Panc1 (cell line): Measurements from ENCODE around the gene DIDO1. TPM values are rescaled to one million over a fixed set of nuclear protein-coding genes. Genes with fewer than 3 reads are reported as not detected.

ENCODE experiments used
- ATAC-seq: fragments of 200-7000 bp; cut with Tn5 transposase; 2 replicates; pipeline ENCODE4 v1.9.1; 2020; ENCODE audit warnings: mild to moderate bottlenecking, moderate library complexity
- BruUV-seq: library from RNA; stranded (reverse); fragments of 400-500 nt; replicated peaks from 2 replicates; lab custom pipeline; 2021; lab: Mats Ljungman, UMichigan
- CTCF ChIA-PET: fragments of 300-600 bp; sonication (Branson Sonifier 250); formaldehyde crosslinking; loops from one replicate; lab custom pipeline; 2022; ENCODE audit warnings: antibody characterized with exemption; lab: Charles Lee
- POLR2A ChIA-PET: fragments of 300-600 bp; sonication (Branson Sonifier 250); formaldehyde crosslinking; loops from one replicate; lab custom pipeline; 2022; ENCODE audit warnings: antibody characterized with exemption; lab: Charles Lee
- DNase-seq: peaks from one replicate; pipeline ENCODE4 v3.0.0-alpha.2; 2010; ENCODE audit warnings: low read depth, low spot score
- H3K27ac ChIP-seq: 2 replicates; pipeline ENCODE4 v1.5.1; 2011; ENCODE audit warnings: mild to moderate bottlenecking, low read length, inconsistent platforms
- H3K27me3 ChIP-seq: fragments of 200-500 bp; sonication (Bioruptor generic); 2 replicates; pipeline ENCODE4 v1.6.0; 2014; ENCODE audit warnings: low read length, inconsistent platforms; ENCODE audit not compliant: control insufficient read depth, insufficient read depth
- H3K36me3 ChIP-seq: fragments of 200-500 bp; sonication (Bioruptor generic); 2 replicates; pipeline ENCODE4 v1.5.1; 2014; ENCODE audit warnings: inconsistent platforms, mild to moderate bottlenecking, low read length, moderate library complexity; ENCODE audit not compliant: control insufficient read depth, insufficient read depth
- H3K4me1 ChIP-seq: 2 replicates; pipeline ENCODE4 v1.5.1; 2011; ENCODE audit warnings: inconsistent platforms, mild to moderate bottlenecking, low read length, moderate library complexity; ENCODE audit not compliant: control insufficient read depth, insufficient read depth
- H3K4me3 ChIP-seq, 2 experiments: 2 replicates each; pipeline ENCODE4 v1.5.1; 2011 to 2012; ENCODE audit warnings: low read depth in 2 of 2, low read length in 2 of 2, mild to moderate bottlenecking in 2 of 2, inconsistent platforms in 1 of 2, moderate library complexity in 1 of 2
- H3K9me3 ChIP-seq: fragments of 200-500 bp; sonication (Bioruptor generic); 2 replicates; pipeline ENCODE4 v1.5.1; 2014; ENCODE audit warnings: low read depth, mild to moderate bottlenecking, inconsistent platforms, low read length, moderate library complexity; ENCODE audit not compliant: control insufficient read depth, insufficient read depth
- CTCF ChIP-seq: fragments of 450-650 bp; IDR thresholded peaks from 2 replicates; pipeline ENCODE4 v1.5.1; 2017; ENCODE audit warnings: mild to moderate bottlenecking
- POLR2AphosphoS5 ChIP-seq: IDR thresholded peaks from 2 replicates; pipeline ENCODE4 v1.6.1; 2012; ENCODE audit warnings: mild to moderate bottlenecking, low read depth, low read length, moderate library complexity
- REST ChIP-seq, 2 experiments: IDR thresholded peaks; 2 replicates each; pipeline ENCODE4 v1.6.1; 2011 to 2012; ENCODE audit warnings: low read depth in 2 of 2, control low read depth in 1 of 2, low read length in 1 of 2, mild to moderate bottlenecking in 1 of 2, moderate library complexity in 1 of 2; ENCODE audit not compliant: insufficient read depth in 1 of 2
- SIN3A ChIP-seq: IDR thresholded peaks from 2 replicates; pipeline ENCODE4 v1.6.1; 2012; ENCODE audit warnings: low read depth, mild to moderate bottlenecking, low read length, moderate library complexity, borderline replicate concordance; ENCODE audit not compliant: insufficient read depth
- TCF7L2 ChIP-seq: IDR thresholded peaks from 2 replicates; pipeline ENCODE4 v1.6.1; 2011; ENCODE audit warnings: mild to moderate bottlenecking, low read depth, low read length, inconsistent platforms
- in situ Hi-C: cut with HindIII; loops from 2 replicates; pipeline ENCODE4 v1.10.0; 2016; ENCODE audit warnings: low sequenced_read_pairs, low pct_unique_long_range_greater_than_20kb
- intact Hi-C: fragments of 100-400 bp; cut with micrococcal nuclease; formaldehyde crosslinking; loops from one replicate; pipeline ENCODE4 v1.10.0; 2022; ENCODE audit not compliant: unreplicated experiment
- total RNA-seq: library from RNA; stranded (reverse); gene quantifications from one replicate; pipeline ENCODE4 v1.2.1, GENCODE V29; 2021; ENCODE audit not compliant: unreplicated experiment

DIDO1 gene
- total RNA-seq, 1 experiment from 2014 or later: 57.3 TPM

- Histone ChIP-seq H3K36me3 (peaks cover 16% of the 10 kb centered on the region), H3K27ac (no peak overlapping the region), H3K9me3 (no peaks in the 10 kb centered on the region), H3K4me1 (peaks cover 36% of the 10 kb centered on the region), H3K4me3 (no peak overlapping the region), H3K27me3 (no peaks in the 10 kb centered on the region)
- in situ Hi-C loops: no loop called here
- CTCF ChIA-PET: no interaction called here
- POLR2A ChIA-PET: no interaction called here
- no peak for DNase-seq
- ATAC-seq: no peak
- no TSS peak for BruUV-seq
- TF ChIP-seq TCF7L2 (no peak), CTCF (no peak), REST (IDR thresholded peaks at IDR 0.05; ENCODE audit: insufficient read depth in 1 of 2, low read depth in 2 of 2, low read length in 1 of 2) (no peak), POLR2AphosphoS5 (no peak), SIN3A (no peak)
- intact Hi-C loops: no loop called here
Measured at GRCh38 chr20:62911701-62912280, 14.5 kb downstream of the DIDO1 start.

- Histone ChIP-seq H3K9me3 (no peaks in the 10 kb centered on the region), H3K27ac (no peak overlapping the region), H3K27me3 (no peaks in the 10 kb centered on the region), H3K4me3 (no peak overlapping the region), H3K4me1 (peaks cover 28% of the 10 kb centered on the region), H3K36me3 (peaks cover 19% of the 10 kb centered on the region)
- no peak for DNase-seq
- no peak for ATAC-seq
- ChIA-PET POLR2A (no interaction called here), CTCF (no interaction called here)
- intact Hi-C loops: no loop called here
- in situ Hi-C loops: no loop called here
- no TSS peak for BruUV-seq
- no peak for TF ChIP-seq CTCF
- no peak for TF ChIP-seq POLR2AphosphoS5
- TF ChIP-seq SIN3A: no peak
Measured at GRCh38 chr20:62910777-62911497, 15.4 kb downstream of the DIDO1 start.
